GM12891 (cell line): ENCODE data around the gene APOBEC3A.

Experiments
- PAX5 ChIP-seq: IDR thresholded peaks from 2 replicates; pipeline ENCODE4 v1.6.1; 2011; ENCODE audit warnings: low read length, moderate library complexity, mild to moderate bottlenecking; ENCODE audit not compliant: insufficient read depth, severe bottlenecking
- POLR2A ChIP-seq: IDR thresholded peaks from 2 replicates; pipeline ENCODE4 v1.6.1; 2011; ENCODE audit warnings: low read depth, low read length, control low read depth
- POLR2AphosphoS5 ChIP-seq: IDR thresholded peaks from 2 replicates; pipeline ENCODE4 v1.6.1; 2011; ENCODE audit warnings: low read depth, low read length, control low read depth
- TAF1 ChIP-seq: IDR thresholded peaks from 2 replicates; pipeline ENCODE4 v1.6.1; 2011; ENCODE audit warnings: low read depth, low read length, control low read depth

- TF ChIP-seq PAX5, result no peak
- TF ChIP-seq TAF1, result no peak
- TF ChIP-seq POLR2AphosphoS5, result no peak
- TF ChIP-seq POLR2A, result no peak
Observed at GRCh38 chr22:38921120-38921519, 36.3 kb upstream of the APOBEC3A start.
